Omental fat pad (tissue), 4 donors: ENCODE results near the gene CEMIP. TPM values are rescaled to one million over a fixed set of nuclear protein-coding genes. Genes with fewer than 3 reads are reported as not detected.

Experiments used
- ATAC-seq: fragments of 150-250 bp; one replicate; pipeline ENCODE4 v1.9.1; 2016; ENCODE audit warnings: mild to moderate bottlenecking, moderate library complexity; ENCODE audit not compliant: low FRiP score
- DNase-seq: peaks from one replicate; pipeline ENCODE4 v3.0.0-alpha.2; 2019; ENCODE audit warnings: low spot score
- total RNA-seq, 4 donors: library from RNA; depleted of rRNA; stranded (reverse); fragments of >200 nt; gene quantifications; one replicate each; pipeline ENCODE4 v1.1.0, GENCODE V29; 2016
- TF ChIP-seq, protein P1 (sequence below), 3 donors: fragments of 450-650 bp; IDR thresholded peaks; one replicate each; pipeline ENCODE4 v1.5.1; 2016 to 2017; ENCODE audit warnings: antibody characterized with exemption in 3 of 3, mild to moderate bottlenecking in 3 of 3, moderate library complexity in 2 of 3

Gene CEMIP
- total RNA-seq, 4 donors from 2014 or later: 0.19 to 9.5 (median 1.2) TPM; not detected in 1

DNA sequence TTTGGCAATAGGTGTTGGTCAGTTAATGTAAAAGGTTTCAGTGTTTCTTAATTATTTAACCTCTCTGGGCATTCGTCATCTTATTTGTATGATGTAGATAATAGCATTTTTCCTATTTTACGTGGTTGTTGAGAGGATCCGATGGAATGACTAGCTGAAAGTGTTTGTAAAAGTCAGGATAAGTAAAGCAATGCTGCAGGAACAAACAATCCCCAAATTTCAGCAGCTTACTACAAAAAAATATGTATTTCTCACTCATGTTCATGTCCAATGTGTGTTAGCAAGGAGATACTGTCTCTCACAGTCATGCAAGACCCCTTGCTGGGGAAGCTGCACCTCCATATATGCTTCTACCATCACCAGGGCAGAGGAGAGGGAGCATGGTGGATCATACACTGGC lies 38.7 kb downstream of the CEMIP start:
- TF ChIP-seq, protein P1, sequence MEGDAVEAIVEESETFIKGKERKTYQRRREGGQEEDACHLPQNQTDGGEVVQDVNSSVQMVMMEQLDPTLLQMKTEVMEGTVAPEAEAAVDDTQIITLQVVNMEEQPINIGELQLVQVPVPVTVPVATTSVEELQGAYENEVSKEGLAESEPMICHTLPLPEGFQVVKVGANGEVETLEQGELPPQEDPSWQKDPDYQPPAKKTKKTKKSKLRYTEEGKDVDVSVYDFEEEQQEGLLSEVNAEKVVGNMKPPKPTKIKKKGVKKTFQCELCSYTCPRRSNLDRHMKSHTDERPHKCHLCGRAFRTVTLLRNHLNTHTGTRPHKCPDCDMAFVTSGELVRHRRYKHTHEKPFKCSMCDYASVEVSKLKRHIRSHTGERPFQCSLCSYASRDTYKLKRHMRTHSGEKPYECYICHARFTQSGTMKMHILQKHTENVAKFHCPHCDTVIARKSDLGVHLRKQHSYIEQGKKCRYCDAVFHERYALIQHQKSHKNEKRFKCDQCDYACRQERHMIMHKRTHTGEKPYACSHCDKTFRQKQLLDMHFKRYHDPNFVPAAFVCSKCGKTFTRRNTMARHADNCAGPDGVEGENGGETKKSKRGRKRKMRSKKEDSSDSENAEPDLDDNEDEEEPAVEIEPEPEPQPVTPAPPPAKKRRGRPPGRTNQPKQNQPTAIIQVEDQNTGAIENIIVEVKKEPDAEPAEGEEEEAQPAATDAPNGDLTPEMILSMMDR (IDR thresholded peaks at IDR 0.05): no peak
- no peak for ATAC-seq
- DNase-seq: no peak

DNA sequence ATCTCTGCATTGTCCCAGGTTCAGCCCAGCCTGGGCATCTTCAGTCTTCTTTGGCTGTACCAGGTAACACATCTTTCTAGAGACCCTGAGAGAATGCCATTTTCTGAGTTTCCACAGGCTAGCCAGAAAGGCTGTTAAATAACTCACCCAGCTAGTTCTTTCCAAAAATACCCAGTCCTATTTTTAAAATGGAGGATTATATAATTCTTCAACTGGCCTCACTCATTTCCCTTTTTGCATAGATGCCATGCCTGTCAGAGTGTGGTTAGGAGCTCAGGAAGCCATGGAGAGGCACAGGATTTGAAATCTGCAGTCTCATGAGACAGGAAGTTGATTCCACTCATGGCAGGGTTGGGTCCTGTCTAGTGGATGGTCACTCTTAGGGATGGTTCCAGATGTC lies 39.8 kb downstream of the CEMIP start:
- DNase-seq (no peak), ATAC-seq (no peak)
- TF ChIP-seq, protein P1 (IDR thresholded peaks at IDR 0.05): no peak

DNA sequence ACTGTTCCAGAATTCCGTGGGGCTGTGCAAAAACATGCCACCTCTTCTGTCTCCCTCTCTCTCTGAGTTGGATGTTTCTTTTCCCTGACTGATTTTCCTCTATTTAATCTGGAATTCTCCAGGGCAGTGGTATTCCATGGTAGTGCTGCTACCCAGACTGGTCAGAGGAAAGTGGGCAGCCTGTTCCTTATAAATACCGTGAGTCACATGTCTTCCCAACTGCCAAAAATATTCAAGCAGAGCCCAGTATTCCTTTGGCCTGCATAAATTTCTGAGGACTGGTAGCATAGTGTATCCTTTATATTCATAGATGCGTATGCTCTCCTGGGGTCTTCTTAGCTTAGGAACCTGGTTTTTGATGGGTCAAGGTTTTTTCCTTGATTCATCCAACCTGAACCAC lies 40.9 kb downstream of the CEMIP start:
- TF ChIP-seq, protein P1 (IDR thresholded peaks at IDR 0.05): no peak
- DNase-seq: no peak
- ATAC-seq: no peak

DNA sequence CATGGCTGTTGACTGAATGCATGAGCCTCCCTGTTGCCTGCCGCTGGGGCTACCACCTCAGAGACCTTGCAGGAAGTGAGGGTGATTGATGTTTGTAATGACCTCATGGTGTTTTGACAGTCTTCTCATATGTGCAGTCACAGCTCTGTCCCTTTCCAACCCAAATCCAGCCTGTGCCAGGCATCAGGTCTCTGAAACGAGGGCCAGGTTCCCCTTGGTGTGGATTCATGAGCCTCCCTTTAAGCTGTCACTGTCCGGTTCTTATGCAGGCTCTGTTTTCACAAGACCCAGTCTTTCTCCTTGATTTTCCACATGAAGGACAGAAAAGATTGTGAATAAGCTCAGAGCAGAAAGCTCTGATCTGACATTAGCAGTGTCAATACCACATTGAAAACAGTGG lies 43.1 kb downstream of the CEMIP start:
- ATAC-seq (no peak), DNase-seq (no peak)
- TF ChIP-seq, protein P1 (IDR thresholded peaks at IDR 0.05): no peak

DNA sequence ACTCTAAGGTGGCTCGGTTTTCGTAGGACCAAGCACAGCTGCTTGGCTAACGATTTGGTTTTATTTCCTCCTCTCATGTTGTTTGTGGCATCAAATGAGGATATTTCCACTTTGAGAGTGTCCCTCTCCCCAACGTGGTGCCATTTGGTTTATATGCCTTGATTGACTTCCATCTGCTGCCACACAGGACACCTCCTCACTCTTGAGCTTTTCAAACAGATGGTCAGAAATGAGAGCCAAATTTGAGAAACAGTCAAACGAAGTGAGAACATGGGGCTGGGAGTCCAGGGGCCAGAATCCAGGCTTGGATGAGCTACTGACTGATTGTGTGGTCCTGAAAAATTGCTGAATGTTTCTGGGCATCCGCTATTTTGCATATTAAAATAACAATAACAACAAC lies 43.5 kb downstream of the CEMIP start:
- TF ChIP-seq, protein P1 (IDR thresholded peaks at IDR 0.05): no peak
- no peak for DNase-seq
- ATAC-seq: no peak

DNA sequence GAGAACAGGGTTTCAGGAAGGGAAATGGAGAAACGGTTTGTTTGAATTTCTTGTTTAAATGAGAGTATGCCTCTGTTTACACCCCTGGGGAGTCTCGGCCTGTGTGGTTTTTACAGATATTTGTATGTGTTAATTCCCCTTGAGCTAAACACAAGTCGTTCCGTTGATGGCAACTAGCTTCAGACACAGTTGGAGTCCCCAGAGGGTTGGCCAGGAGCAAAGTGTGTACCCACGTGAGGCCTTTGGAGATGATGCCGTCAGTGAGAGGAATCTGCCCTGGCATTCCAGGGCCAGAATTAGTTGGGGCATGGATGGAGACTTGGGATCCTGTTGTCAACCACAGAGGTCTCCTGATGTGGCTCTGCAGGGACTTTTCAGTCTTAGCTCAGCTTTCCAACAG lies 44.0 kb downstream of the CEMIP start:
- TF ChIP-seq, protein P1 (IDR thresholded peaks at IDR 0.05): no peak
- DNase-seq: no peak
- no peak for ATAC-seq

DNA sequence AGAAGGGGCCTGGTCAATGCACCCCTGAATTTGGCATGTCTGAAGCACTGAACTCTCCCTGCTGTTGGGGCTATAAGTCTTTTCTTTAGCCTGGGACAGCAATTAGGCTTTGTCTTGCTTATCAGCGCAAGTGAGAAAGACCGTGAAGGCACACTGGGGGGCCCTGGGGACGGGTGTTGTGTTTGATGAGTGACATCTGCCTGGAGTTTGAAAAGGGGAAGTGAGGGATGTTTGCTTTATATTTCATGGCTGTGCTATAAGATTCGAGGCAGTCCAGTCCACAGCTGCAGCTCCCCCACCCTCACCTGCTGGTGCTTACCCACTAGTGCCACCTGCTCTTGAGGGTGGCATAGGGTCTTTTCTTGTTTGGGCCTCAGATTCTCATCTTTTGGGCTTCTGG lies 44.8 kb downstream of the CEMIP start:
- ATAC-seq: no peak

More for the DNA sequence above, 44.8 kb downstream of the CEMIP start:
- TF ChIP-seq, protein P1 (IDR thresholded peaks at IDR 0.05): no peak
- no peak for DNase-seq
